ENCODE results near the gene NT5E.

Gene NT5E

DNA sequence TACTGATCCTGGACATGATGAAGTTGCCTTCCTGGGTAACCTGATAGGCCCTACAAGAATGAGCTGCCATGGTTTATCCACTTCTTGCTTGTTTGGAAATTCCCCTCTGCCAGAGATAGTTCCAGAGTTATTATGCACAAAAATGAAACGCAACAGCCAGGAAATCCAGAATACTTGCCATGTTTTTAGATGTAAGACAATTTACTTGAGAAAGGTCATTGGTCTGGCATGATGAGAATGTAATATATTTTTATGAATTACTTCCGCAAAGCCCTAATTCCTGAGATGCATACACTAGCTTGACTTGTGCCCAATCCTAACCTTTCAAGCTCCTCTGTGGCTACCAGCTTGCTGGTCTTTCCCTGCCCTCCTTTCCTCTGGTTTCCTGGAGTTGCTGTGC lies 27.9 kb upstream of the NT5E start:
- DNase-seq (ENCODE audit: low read depth): no peak

DNA sequence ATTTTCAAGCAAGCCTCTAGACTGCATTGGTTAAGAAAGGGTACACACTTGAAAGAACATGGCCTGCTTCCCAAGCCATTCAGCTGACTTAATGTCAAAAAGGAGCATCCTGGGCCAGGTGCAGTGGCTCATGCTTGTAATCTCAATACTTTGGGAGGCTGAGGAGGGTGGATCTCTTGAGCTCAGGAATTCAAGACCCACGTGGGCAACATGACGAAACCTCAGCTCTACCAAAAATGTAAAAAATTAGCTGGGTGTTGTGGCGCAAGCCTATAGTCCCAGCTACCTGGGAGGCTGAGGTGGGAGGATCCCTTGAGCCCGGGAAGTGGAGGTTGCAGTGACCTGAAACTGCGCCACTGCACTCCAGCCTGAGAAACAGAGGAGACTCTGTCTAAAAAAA lies 26.9 kb upstream of the NT5E start:
- DNase-seq (ENCODE audit: low read depth): no peak

GRCh38 chr6:85424981-85425380 lies 24.9 kb upstream of the NT5E start:
- DNase-seq (ENCODE audit: low read depth): no peak

GRCh38 chr6:85425997-85426396 lies 23.9 kb upstream of the NT5E start:
- DNase-seq (ENCODE audit: low read depth): no peak

DNA sequence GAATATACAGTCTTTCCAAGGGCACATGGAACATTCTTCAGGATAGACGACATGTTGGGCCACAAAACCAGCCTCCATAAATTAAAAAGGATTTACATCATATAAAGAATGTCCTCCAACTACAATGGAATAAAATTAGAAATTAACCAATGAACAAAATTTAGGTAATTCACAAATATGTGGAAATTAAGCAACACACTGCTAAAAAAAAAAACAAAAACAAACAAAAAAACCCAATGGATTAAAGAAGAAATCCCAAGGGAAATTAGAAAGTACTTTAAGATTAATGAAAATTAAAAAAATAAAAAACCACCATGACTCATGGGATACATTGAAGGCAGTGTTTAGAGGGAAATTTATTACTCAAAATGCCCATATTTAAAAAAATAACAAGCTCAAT lies 21.4 kb upstream of the NT5E start:
- DNase-seq (ENCODE audit: low read depth): no peak

DNA sequence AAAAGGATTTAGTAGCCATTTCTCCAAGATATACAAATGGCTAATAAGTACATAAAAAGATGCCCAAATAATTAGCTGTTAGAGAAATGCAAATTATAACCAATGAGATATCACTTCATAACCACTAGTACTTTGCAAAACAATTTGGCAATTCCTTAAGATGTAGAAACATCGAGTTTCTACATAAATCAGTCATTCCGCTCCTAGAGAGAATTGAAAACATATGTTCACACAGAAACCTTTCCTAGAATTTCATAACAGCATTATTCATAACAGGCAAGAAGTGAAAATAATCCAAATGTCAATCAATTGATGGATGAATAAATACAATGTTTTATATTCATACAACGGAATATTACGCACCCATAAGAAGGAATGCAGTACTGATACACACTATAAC lies 20.5 kb upstream of the NT5E start:
- no peak for DNase-seq (ENCODE audit: low read depth)

DNA sequence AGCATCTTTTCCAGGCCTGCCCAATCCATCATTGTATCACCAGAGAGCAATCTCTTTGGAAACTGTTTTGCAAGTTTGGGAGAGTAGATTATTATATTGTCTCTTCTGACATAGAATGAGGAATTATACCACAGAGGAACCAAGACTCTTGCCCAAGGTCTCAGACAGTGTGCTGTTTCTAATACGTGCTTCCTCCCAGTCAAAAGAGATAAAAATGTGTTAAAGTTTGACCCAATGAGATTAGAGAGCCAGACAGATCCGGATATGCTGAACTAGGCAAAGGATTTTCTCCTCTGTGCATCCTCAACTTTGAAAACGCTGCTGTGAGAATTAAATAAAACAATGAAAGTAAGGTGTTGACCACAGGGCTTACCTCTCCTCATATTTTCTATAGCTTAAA lies 18.6 kb upstream of the NT5E start:
- no peak for DNase-seq (ENCODE audit: low read depth)

- no peak for DNase-seq (ENCODE audit: low read depth)
Measured at GRCh38 chr6:85432554-85432953, 17.3 kb upstream of the NT5E start.

- DNase-seq (ENCODE audit: low read depth): no peak
Measured at GRCh38 chr6:85435851-85436250, 14.0 kb upstream of the NT5E start.

DNA sequence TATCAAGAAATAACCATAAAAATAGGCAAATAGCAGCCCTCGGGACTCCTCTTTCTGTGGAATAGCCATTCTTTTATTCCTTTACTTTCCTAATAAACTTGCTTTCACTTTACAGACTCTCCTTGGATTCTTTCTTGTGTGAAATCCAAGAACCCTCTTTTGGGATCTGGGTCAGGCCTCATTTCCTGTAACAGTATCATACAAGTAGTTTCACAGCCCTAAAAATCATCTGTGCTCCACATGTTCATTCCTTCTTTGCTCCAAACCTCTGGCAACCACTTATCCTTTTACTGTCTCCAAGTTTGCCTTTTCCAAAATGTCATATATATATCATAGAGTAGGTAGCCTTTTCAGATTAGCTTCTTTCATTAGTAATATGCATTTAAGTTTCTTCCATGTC lies 13.5 kb upstream of the NT5E start:
- no peak for DNase-seq (ENCODE audit: low read depth)

DNA sequence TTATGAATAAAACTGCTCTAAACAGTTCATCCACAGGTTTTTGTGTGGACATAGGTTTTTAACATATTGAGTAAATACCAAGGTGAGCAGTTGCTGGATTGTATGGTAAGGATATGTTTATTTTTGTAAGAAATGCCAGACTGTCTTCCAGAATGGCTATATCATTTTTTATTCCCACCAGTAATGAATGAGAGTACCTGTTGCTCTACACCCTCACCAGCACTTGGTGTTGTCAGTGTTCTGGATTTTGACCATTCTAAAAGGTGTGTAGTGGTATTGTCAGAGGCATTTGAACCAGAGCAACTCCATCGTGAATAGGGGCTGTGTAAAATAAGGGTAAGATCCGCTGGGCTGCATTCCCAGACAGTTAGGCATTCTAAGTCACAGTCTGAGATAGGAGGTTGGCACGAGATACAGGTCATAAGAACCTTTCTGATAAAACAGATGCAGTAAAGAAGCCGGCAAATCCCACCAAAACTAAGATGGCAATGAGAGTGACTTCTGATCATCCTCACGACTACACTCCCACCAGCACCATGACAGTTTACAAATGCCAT lies 12.9 kb upstream of the NT5E start:
- no peak for DNase-seq (ENCODE audit: low read depth)

GRCh38 chr6:85443349-85444117 lies 6.3 kb upstream of the NT5E start:
- no peak for DNase-seq (ENCODE audit: low read depth)

DNA sequence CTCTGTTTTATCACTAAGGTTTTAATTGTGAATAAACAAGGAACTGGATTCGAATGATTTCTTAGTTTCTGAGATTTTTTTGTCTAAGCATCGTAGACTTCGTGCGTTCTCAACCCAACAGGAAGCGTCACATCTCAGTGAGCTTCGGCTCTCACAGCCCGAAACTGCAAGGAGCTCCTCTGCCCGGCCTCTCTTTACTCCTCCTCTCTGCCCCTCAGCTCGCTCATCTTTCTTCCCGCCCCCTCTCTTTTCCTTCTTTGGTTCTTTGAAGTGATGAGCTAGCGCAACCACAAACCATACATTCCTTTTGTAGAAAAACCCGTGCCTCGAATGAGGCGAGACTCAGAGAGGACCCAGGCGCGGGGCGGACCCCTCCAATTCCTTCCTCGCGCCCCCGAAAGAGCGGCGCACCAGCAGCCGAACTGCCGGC lies 480 bp upstream of the NT5E start:
- DNase-seq (ENCODE audit: low read depth): no peak

GRCh38 chr6:85451565-85452306 lies 1.9 kb downstream of the NT5E start:
- no peak for DNase-seq (ENCODE audit: low read depth)

DNA sequence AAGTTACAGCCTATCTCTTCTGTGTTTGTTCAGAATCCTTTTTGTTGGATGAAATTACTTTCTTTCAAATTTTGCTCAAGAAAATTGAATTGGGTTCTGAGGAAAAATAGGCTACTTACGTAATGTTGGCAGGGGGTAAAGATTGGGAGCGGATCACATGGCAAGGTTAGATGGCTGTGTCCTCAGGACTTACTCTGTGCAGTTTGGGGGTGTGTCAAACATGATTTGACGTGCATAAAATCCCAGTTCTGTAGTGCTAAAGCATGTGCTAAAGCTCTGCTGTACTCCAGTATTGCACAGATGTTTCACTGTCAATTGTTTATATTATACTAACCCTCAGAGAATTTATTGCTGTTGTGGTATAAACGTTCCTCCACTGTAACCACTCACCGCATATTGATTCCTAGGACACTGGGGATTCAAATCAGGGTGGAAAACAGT lies 2.6 kb downstream of the NT5E start:
- DNase-seq (ENCODE audit: low read depth): peak; percentile 63

DNA sequence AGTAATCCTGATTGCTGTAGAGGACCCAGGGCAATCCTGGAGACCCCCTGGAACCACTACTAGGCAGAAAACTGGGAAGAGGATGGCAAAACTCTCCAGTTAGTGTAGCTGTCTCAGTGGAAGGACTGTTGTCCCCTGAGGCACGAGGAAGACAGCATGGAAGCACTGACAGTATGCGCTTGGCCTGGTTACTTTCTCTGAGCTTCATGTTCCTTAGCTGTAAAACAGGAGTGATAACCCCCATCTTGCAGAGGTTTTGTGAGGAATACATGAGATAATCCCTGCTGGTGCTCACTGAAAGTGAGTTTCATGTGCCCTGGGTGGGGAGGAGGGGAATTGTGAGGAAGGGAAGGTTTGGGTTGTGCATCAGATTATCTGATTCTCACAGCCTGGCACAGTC lies 3.2 kb downstream of the NT5E start:
- no peak for DNase-seq (ENCODE audit: low read depth)

DNA sequence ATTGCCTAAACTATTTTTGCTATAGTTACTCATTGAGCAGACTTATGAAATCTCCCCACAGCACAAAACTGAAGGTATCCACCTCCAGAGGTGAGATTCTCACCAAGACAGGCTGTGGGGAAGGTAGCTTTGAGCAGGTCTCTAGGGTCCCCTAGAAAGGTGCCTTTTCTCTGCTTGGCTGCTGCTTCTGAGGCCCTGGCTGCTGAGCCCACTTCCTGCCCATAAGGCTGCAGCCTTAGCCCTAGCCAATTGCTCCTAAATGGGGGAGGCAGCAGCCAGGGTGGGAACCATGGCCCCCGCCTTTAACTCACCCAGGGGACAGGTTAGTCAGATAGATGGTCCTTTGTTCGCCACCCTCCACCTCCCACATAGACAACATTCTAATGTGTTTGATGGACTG lies 3.6 kb downstream of the NT5E start:
- DNase-seq (ENCODE audit: low read depth): no peak

DNA sequence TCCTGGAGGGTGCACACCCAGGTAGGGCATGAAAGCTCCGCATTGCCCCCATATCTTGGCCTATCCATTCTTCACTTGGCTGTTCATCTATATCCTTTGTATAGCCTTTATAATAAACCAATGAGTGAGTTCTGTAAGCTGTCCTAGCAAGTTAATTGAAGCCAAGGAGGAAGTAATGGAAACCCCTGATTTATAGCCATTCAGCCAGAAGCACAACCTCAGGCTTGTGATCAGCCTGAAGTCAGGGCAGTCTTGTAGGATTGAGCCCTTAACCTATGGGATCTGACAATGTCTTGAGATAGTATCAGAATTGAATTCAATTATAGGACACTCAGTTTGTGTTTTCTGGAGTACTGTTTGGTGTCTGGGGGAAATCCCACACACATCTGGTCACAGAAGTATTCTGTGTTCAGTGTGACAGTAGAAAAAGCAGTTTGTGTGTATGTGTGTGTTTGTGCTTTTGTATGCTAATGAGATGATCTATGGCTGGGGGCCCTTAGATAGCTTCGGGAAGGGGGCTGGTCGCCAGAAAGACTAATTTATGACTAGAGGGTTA lies 5.7 kb downstream of the NT5E start:
- no peak for DNase-seq (ENCODE audit: low read depth)

GRCh38 chr6:85456782-85457181 lies 6.9 kb downstream of the NT5E start:
- DNase-seq (ENCODE audit: low read depth): no peak

DNA sequence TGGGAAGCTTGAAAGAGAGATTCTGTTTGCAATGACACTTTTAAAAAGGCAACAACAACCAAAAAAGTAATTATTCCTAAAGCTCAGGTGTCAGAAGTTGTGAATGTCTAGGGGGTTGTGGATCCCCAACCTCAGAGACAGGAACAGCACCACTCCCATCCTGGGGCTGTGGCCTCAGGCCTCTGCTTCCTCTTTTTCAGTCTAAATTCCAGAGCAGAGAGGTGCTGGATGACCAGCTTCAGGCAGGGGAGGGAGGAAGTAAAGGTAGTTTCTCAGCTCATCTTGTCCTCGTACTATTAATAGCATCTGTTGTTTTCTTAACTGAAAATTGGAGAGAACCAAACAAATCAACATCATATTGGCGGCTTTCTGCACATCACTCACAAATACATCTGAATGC lies 8.3 kb downstream of the NT5E start:
- DNase-seq (ENCODE audit: low read depth): no peak

GRCh38 chr6:85458782-85459181 lies 8.9 kb downstream of the NT5E start:
- DNase-seq (ENCODE audit: low read depth): no peak

DNA sequence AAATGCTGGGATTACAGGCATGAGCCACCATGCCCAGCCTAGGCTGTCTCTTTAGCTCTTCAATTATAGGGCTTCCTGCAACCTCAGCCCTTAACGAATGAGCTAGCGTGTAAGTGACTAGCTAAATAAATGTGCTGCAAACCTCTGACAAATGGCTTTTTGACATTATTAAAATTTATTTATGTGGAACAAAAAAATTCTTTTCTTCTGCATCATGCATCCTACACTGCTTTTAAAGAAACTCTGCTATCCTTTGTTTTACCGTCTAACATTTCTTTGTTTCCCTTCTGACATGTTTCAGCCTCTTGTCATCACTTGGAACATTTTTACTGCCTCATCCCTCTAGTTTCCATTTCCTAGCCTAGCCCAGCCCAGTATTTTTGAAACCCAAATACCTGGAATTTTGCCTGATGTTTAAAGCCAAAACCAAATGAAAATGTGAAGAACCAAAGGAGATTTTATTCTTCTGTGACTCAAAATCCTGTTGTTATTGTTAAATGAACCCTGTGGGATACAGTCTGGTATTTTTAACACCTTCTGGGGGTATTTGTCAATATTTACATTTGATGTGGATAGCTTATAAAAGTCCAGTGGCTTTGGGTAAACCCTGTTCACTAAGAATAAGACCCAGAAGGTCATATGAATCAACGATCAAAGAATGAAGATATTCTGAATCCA lies 9.5 kb downstream of the NT5E start:
- peak; percentile 64 for DNase-seq (ENCODE audit: low read depth)
